CD4-positive, alpha-beta T cell treated with Interleukin-12 subunit alpha and Interleukin-12 subunit beta, for 1 hour (primary cell): ENCODE measurements around the gene TCEAL3.
"Not testable (repeated sequence)": the region's sequence is repeated elsewhere in the genome, so short reads cannot be mapped to it uniquely, and the experiment has no call there.

Experiments used
- DNase-seq: peaks from one replicate; pipeline ENCODE4 v3.0.0-alpha.2; 2020

The TCEAL3 gene

DNA sequence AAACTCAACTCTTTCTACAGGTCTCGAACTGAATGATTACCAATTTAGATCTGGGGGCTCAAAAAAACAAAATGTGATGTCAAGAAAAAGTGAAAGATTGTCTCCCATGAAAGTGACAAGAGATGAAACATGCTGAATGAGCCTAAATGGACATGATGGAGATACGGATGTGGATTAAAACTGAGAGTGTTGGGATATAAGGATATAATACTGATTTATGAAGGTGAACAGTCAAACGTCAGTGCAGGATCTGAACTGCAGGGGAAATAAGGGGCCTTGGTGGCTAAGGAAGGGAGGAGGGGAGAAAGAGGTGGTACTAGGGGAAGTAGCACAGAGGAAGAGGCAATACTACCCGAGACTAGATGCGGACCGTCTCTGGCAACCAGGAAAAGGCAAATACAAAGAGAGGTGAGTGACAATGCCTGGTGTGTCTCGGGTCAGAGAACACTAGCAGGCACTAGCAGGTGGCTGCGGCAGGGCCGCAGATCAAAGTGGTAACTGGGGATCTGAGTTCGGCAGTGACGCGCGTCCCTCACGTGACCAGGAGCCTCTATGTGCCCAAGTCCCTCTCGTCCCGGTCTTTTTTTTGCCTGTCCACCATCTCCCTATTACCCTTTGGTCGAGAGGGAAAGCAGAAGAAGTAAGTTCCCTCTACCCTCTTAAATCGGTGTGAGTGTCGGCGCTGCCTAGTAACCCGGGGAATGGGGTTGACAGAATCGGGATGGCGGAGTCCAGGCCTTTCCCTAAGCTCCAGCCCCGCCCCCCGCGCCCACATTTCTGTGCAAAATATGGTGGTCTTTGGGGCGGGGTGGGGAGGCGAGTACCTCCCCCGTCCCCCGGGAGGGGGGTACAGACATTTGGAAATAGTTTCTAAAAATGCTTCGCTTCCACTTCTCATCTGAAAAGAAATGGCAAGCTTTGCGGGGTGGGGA is 20.9 kb downstream of the TCEAL3 start, which contains the start of gene TCEAL1:
TSS of gene TCEAL1 (plus strand) at position 590 of the 932 bp plus-strand sequence. CDS start 942 bp downstream, outside the sequence.
- DNase-seq: peak; percentile 50

GRCh38 chrX:103629318-103630170 is 21.8 kb downstream of the TCEAL3 start:
- peak; percentile 19 for DNase-seq

GRCh38 chrX:103630171-103630511 is 22.4 kb downstream of the TCEAL3 start:
- no peak for DNase-seq

DNA sequence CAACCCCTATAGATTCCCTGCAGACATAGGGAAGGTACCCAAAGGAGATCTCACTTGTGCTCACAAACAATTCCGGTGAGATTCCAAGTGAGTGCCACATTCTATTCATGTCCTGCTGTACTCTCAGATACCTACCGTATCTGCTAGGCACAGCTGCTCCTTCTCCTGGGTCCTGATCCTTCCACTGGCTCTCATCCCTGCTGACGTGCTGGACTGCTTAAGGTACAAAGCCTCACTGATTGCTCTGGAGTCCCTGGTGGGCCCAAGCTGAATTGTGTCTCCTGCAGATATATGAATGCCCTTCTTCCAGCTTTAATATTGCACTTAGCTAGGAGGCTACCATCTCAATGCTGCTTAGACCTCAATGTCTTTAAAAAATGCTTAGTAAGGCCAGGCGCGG is 23.4 kb downstream of the TCEAL3 start:
- DNase-seq: no peak

DNA sequence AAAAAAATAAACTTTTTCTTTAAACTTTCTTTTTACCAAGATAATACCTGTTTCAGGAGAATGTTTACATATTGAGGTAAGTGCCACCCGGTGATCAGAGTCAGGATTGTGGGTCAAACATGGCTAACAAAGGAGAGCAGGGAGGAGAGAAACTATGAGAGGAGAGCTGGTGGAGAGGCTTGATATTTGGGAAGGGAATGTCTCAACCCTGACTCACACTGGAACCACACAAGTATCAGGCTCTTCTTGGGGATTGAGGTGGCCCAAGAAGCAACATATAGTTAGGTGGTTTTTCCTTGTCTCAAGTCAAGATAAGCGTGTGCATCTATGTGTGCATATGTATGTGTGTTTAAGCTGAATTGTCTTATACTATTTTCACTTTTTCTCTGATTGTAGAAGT is 27.7 kb downstream of the TCEAL3 start:
- no peak for DNase-seq

DNA sequence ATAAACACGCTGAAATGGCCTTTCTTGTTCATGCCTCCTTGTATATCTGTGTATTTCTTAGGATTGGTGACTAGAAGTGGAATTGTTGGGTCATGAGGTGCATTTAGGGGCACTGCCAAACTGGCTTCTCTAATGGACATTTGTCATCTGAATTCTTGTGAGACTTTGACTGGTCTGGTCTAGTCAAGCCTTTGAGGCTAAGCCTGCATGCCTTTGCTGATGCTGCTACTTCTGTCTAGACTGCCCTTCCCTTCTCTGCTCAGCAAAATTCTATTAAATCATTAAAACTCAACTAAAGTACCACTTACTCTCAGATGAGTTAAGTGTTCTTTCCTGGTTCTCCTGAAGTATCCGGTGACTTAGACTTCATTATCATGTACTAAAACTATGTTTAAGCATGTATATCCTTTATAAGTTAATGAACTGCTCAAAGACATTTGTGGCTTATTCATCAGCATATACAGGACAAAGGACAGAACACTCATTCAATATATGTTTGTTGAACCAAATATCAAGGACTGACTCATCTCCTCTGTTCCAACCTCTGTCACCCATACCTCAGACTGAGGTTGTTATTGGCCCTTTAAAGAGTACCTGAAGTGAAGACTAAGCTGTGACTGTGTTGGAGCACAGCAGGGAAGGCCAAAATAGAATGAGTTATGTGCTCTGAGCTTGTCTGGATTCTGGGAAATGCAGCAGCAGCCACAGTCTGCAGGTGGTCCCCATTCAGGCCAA is 30.0 kb downstream of the TCEAL3 start:
- no peak for DNase-seq

- DNase-seq: not testable (repeated sequence)
Measured at GRCh38 chrX:103638479-103639346, 30.9 kb downstream of the TCEAL3 start.

DNA sequence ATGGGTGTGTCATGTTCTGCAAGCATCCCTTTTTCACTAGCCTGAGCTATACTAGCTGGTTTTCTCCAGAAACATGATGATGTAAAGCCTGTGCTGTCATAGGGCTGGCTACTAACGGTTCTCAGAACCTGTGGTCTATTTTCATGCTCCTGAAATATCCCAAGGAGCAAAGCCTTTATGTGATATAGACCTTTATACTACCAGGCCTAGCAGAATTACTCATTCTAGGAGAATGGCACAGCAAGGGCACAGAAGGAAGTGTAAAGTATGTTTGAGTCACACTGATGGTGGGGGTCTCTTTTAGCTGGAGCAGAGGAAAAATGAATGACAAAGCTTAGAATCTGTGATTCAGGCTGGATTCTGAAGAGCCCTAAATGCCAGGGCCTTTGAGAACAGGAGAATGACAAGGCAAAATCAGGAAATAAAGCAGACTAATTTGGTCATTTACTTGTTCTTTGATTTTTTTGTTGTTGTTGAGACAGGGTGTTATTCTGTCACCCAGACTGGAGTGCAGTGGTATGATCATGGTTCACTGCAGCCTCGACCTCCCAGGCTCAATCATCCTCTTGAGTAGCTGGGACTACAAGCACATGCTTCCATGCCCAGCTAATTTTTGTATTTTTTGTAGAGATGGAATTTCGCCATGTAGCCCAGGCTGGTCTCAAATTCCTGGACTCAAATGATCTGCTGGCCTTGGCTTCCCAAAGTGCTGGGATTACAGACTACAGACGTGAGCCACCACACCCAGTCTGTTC is 32.8 kb downstream of the TCEAL3 start:
- DNase-seq: no peak

GRCh38 chrX:103644125-103644524 is 36.4 kb downstream of the TCEAL3 start:
- DNase-seq: no peak

- no peak for DNase-seq
Measured at GRCh38 chrX:103647630-103648029, 39.9 kb downstream of the TCEAL3 start.

- no peak for DNase-seq
Measured at GRCh38 chrX:103651151-103651773, 43.5 kb downstream of the TCEAL3 start.

- DNase-seq: not testable (repeated sequence)
Measured at GRCh38 chrX:103655230-103656000, 47.7 kb downstream of the TCEAL3 start.

- DNase-seq: no peak
Measured at GRCh38 chrX:103656617-103657016, 48.9 kb downstream of the TCEAL3 start.

DNA sequence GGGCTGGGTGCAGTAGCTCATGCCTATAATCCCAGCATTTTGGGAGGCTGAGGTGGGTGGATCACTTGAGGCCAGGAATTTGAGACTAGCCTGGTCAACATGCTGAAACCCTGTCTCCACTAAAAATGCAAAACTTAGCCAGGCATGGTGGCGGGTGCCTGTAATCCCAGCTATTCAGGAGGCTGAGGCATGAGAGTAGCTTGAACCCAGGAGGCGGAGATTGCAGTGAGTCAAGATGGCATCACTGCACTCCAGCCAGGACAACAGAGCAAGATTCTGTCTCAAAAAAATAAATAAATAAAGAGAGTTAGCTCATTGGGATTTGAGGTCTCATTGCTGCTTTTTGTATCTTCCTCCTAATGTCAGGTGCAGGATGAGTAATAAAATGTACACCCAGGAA is 49.3 kb downstream of the TCEAL3 start:
- not testable (repeated sequence) for DNase-seq

DNA sequence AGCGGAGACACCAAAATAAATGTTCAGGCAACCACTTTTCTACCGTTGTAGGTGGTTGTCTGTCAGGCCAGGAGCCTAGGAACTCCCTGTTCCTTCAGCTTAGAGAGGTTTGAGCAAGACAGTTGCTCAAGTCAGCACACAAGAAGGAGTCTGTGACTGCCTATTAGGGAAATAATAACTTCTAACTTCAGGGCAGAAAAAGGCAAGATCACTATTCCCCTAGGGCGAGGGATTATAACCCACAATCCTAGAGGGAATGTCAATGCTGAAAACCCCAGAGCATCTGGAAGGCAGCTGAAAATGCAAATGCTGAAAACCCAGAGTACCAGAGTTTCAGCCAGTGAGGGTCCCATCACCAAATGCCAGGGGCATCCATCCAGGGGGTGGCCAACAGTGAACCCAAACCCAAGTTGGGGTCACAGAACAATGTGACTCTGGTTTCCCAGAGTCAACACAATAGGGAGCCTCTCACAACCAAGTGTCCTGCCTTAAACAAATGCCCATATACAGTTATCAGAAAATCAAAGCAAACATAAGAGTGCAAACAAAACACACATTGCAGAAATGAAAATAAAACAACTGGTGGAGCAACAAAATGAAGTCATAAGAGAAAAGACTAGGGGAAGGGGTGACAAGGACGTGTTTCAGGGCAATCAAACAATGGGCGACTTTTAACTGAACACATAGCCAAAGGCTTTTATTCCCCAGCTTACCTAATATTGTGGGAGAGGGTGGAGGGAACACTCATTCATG is 51.1 kb downstream of the TCEAL3 start:
- no peak for DNase-seq

GRCh38 chrX:103659460-103659859 is 51.7 kb downstream of the TCEAL3 start:
- not testable (repeated sequence) for DNase-seq
